ENCODE data around the gene AIFM2.
"Not testable (repeated sequence)": the region's sequence is repeated elsewhere in the genome, so short reads cannot be mapped to it uniquely, and the experiment has no call there.

DNA sequence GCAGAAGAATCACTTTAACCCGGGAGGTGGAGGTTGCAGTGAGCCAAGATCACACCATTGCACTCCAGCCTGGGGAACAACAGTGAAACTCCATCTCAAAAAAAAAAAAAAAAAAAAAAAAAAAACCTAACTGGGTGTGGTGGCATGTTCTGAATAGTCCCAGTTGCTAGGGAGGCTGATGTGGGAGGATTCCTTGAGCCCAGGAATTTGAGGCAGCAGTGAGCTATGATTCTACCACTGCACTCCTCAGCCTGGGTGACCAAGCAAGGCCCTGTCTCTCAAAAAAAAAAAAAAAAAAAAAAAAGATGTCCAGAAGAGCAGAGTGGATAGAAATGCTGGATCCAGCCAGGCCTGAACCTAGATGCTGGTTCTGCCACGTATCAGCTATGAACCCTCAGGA lies 51.8 kb downstream of the AIFM2 start:
- TF ChIP-seq, protein P1, sequence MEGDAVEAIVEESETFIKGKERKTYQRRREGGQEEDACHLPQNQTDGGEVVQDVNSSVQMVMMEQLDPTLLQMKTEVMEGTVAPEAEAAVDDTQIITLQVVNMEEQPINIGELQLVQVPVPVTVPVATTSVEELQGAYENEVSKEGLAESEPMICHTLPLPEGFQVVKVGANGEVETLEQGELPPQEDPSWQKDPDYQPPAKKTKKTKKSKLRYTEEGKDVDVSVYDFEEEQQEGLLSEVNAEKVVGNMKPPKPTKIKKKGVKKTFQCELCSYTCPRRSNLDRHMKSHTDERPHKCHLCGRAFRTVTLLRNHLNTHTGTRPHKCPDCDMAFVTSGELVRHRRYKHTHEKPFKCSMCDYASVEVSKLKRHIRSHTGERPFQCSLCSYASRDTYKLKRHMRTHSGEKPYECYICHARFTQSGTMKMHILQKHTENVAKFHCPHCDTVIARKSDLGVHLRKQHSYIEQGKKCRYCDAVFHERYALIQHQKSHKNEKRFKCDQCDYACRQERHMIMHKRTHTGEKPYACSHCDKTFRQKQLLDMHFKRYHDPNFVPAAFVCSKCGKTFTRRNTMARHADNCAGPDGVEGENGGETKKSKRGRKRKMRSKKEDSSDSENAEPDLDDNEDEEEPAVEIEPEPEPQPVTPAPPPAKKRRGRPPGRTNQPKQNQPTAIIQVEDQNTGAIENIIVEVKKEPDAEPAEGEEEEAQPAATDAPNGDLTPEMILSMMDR (IDR thresholded peaks at IDR 0.05): not testable (repeated sequence)
- not testable (repeated sequence) for TF ChIP-seq POLR2A (IDR thresholded peaks at IDR 0.05)
